HCT116 (cell line): ENCODE measurements around the gene FCHSD2.

ENCODE experiments used
- EZH2 ChIP-seq: fragments of 200-600 bp; sonication (generic); IDR thresholded peaks from 2 replicates; pipeline ENCODE4 v1.6.1; 2017; ENCODE audit warnings: antibody characterized with exemption, mixed run types
- JUND ChIP-seq: IDR thresholded peaks from 2 replicates; pipeline ENCODE4 v1.6.1; 2012
- POLR2A ChIP-seq: IDR thresholded peaks from 2 replicates; pipeline ENCODE4 v1.7.0; 2011; ENCODE audit warnings: borderline replicate concordance; ENCODE audit not compliant: insufficient read depth, insufficient read length; ENCODE audit errors: extremely low read depth
- POLR2AphosphoS5 ChIP-seq: IDR thresholded peaks from 2 replicates; pipeline ENCODE4 v1.6.1; 2011; ENCODE audit warnings: mild to moderate bottlenecking, low read depth, low read length, moderate library complexity
- RAD21 ChIP-seq: IDR thresholded peaks from 2 replicates; pipeline ENCODE4 v1.6.1; 2012; ENCODE audit warnings: low read depth, mild to moderate bottlenecking
- SP1 ChIP-seq: IDR thresholded peaks from 2 replicates; pipeline ENCODE4 v1.6.1; 2012; ENCODE audit warnings: low read depth
- SRF ChIP-seq: IDR thresholded peaks from 2 replicates; pipeline ENCODE4 v1.6.1; 2012; ENCODE audit warnings: low read depth
- TF ChIP-seq, protein P1 (sequence below), 3 experiments: fragments of 200-600 bp in 1 of 3; sonication (generic) in 1 of 3; IDR thresholded peaks in 2 of 3; conservative IDR thresholded peaks in 1 of 3; 2 replicates each; pipeline ENCODE4 v1.5.1; 2012 to 2017; ENCODE audit warnings: low read depth in 2 of 3, low read length in 2 of 3, antibody characterized with exemption in 1 of 3, borderline replicate concordance in 1 of 3, control low read depth in 1 of 3, mild to moderate bottlenecking in 1 of 3, mixed read lengths in 1 of 3, mixed run types in 1 of 3, moderate library complexity in 1 of 3; ENCODE audit not compliant: insufficient read depth in 1 of 3
- TF ChIP-seq, protein P2 (sequence below): IDR thresholded peaks from 2 replicates; pipeline ENCODE4 v1.6.1; 2012
- TF ChIP-seq, protein P3 (sequence below): IDR thresholded peaks from 2 replicates; pipeline ENCODE4 v1.6.1; 2012; ENCODE audit warnings: low read depth

DNA sequence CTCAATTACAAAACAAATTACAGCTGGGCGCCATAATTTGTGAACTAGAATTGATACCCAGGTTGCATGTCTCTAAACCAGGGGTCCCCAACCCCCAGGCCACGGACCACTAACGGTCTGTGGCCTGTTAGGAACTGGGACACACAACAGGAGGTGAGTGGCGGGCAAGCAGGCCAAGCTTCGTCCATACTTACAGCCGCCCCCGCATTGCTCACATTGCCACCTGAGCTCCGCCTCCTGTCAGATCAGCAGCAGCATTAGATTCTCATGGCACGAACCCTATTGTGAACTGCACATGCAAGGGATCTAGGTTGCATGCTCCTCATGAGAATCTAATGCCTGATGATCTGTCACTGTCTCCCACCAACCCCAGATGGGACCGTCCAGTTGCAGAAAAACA, 12.9 kb downstream of the FCHSD2 start:
- TF ChIP-seq, protein P1, sequence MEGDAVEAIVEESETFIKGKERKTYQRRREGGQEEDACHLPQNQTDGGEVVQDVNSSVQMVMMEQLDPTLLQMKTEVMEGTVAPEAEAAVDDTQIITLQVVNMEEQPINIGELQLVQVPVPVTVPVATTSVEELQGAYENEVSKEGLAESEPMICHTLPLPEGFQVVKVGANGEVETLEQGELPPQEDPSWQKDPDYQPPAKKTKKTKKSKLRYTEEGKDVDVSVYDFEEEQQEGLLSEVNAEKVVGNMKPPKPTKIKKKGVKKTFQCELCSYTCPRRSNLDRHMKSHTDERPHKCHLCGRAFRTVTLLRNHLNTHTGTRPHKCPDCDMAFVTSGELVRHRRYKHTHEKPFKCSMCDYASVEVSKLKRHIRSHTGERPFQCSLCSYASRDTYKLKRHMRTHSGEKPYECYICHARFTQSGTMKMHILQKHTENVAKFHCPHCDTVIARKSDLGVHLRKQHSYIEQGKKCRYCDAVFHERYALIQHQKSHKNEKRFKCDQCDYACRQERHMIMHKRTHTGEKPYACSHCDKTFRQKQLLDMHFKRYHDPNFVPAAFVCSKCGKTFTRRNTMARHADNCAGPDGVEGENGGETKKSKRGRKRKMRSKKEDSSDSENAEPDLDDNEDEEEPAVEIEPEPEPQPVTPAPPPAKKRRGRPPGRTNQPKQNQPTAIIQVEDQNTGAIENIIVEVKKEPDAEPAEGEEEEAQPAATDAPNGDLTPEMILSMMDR (IDR thresholded peaks at IDR 0.05 in 2 of 3, conservative IDR thresholded peaks at IDR 0.05 in 1 of 3; ENCODE audit: borderline replicate concordance in 1 of 3, insufficient read depth in 1 of 3, low read depth in 2 of 3, low read length in 2 of 3), result no peak
- TF ChIP-seq EZH2 (no peak), POLR2AphosphoS5 (no peak), POLR2A (no peak), RAD21 (no peak), SP1 (no peak), JUND (no peak), SRF (no peak)
- TF ChIP-seq, protein P2, sequence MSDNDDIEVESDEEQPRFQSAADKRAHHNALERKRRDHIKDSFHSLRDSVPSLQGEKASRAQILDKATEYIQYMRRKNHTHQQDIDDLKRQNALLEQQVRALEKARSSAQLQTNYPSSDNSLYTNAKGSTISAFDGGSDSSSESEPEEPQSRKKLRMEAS, result no peak
- TF ChIP-seq, protein P3, sequence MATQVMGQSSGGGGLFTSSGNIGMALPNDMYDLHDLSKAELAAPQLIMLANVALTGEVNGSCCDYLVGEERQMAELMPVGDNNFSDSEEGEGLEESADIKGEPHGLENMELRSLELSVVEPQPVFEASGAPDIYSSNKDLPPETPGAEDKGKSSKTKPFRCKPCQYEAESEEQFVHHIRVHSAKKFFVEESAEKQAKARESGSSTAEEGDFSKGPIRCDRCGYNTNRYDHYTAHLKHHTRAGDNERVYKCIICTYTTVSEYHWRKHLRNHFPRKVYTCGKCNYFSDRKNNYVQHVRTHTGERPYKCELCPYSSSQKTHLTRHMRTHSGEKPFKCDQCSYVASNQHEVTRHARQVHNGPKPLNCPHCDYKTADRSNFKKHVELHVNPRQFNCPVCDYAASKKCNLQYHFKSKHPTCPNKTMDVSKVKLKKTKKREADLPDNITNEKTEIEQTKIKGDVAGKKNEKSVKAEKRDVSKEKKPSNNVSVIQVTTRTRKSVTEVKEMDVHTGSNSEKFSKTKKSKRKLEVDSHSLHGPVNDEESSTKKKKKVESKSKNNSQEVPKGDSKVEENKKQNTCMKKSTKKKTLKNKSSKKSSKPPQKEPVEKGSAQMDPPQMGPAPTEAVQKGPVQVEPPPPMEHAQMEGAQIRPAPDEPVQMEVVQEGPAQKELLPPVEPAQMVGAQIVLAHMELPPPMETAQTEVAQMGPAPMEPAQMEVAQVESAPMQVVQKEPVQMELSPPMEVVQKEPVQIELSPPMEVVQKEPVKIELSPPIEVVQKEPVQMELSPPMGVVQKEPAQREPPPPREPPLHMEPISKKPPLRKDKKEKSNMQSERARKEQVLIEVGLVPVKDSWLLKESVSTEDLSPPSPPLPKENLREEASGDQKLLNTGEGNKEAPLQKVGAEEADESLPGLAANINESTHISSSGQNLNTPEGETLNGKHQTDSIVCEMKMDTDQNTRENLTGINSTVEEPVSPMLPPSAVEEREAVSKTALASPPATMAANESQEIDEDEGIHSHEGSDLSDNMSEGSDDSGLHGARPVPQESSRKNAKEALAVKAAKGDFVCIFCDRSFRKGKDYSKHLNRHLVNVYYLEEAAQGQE, result no peak
